HG03095 (cell line): ENCODE measurements around the gene PACS1.
"Not testable (repeated sequence)": the region's sequence is repeated elsewhere in the genome, so short reads cannot be mapped to it uniquely, and the experiment has no call there.

ENCODE experiments used
- ATAC-seq: cut with Tn5 transposase; IDR thresholded peaks from one replicate; pipeline ENCODE4 v1.9.1; 2021; ENCODE audit warnings: moderate library complexity; ENCODE audit not compliant: unreplicated experiment

The PACS1 gene

DNA sequence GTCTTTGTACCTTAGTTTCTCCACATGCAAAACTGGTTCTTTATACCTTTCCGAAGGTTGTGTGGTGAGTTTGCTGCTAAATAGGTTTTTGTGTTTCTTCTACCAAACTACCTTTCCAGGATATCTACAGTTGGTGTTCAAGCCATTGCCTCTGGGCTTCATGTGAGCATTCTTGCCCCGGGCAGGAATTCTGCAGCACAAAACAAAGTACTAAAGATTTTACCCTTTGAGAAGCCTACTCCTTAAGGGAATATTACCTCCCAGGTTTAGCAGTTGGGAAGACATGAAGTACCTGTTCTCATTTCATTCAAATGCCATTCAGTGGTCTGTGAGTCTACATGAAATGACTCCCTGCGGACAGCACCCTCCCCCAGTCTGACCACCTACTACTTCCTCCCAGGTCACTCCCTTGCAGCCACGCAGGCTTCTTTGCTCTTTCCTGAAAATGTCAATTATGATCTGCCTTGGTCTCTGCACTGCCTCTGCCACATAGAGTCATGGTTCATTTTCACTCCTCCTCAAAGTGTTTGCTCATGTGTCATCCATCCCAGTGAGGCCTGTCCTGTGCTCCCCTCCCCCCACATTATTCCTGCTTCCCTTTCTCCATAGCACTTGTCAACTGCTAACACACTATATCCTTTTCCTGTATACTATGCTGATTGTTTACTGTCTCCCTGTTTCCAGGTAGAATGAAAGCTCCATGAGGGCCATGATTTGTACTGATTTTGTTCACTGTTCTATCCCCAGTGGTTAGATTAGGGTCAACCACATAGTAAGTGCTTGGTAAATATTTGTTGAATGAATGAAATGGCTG, 36.9 kb downstream of the PACS1 start:
- ATAC-seq: no peak

DNA sequence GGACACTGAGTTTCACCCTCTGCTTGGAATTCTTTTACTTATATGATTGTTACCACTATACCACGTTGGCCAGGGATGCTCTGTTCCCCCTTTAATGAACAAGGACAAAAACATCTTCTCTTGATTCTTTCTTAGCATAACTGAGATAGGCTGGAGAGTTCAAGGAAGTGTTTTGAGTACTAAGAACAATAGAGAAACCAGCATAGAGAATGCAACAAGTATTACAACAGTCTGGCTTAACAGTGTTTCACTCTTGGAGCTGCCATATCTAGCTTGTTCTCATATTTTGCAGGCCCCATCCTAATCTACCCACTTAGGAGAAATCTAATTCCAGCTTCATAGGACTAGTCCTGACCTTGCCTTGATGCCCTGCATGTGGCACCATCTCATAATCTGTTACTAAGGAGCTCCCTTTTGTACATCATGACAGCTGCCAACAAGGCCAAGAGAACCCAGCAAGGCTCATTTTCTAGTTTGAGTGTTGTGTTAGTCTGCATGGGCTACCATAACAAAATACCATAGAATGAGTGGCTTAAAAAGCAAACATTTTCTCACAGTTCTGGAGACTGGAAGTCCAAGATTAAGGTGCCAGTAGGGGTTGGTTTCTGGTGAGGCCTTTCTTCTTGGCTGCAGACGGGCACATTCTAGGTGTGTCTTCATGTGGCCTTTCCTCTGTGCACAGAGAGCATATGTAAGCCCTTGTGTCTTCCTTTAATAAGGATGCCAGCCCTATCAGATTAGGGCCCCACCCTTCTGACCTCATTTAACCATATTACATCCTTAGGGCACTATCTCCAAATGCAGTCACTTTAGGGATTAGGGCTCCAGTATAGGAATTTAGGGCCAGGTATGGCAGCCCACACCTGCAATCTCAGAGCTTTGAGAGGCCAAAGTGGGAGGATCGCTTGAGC, 37.8 kb downstream of the PACS1 start:
- ATAC-seq: no peak

DNA sequence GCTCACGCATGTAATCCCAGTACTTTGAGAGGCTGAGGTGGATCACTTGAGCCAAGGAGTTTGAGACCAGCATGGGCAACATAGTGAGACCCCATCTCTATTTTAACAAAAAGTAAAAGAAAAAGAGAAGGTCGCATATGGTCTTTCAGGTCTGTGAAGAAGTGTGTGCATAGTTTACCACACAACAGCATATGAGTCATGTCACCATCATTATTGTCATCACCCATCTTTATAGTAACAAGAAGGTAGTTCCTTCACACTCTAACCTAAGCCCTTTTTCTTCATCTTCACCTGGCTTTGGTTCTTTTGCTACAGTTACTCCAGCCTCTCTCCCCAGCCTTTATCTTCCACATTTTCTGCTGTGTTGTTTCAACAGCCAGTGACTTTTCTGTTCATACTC, 39.2 kb downstream of the PACS1 start:
- no peak for ATAC-seq

DNA sequence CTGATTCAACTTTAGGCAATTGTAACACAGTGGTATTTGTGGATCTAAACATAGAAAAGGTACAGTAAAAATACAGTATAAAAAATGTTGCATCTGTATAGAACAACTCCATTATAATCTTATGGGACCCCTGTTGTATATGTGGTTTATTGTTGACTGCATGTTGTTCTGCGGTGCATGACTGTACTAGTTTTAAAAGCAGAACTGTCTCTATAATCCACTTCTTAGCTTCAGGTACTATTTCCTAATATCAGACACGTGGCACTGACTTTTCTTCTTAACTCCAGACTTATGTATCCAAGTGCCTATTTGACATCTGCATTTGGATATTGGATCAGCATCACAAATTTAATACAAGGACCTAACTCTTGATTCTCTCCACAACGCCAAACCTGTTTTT, 41.1 kb downstream of the PACS1 start:
- no peak for ATAC-seq

DNA sequence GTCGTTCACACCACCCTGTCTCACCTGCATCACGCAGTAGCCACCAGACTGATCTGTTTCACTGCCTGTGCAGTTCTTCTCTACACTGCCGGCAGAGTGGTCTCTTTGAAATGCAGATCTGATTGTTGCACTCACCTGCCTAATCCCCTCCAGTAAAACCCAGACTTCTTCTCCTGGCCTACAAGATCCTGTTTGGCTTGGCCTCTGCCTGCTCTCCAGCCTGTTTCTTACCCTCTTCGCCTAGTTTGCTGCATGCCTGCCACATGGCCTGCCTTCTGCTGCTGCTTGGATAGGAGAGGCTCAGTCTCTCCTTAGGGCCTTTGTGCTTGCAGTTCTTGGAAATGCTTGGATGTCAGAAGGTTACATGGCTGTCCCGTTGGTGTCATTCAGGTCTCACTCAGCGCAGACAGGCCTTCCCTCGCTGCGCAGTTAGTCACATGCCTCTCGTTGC, 42.0 kb downstream of the PACS1 start:
- ATAC-seq: no peak

DNA sequence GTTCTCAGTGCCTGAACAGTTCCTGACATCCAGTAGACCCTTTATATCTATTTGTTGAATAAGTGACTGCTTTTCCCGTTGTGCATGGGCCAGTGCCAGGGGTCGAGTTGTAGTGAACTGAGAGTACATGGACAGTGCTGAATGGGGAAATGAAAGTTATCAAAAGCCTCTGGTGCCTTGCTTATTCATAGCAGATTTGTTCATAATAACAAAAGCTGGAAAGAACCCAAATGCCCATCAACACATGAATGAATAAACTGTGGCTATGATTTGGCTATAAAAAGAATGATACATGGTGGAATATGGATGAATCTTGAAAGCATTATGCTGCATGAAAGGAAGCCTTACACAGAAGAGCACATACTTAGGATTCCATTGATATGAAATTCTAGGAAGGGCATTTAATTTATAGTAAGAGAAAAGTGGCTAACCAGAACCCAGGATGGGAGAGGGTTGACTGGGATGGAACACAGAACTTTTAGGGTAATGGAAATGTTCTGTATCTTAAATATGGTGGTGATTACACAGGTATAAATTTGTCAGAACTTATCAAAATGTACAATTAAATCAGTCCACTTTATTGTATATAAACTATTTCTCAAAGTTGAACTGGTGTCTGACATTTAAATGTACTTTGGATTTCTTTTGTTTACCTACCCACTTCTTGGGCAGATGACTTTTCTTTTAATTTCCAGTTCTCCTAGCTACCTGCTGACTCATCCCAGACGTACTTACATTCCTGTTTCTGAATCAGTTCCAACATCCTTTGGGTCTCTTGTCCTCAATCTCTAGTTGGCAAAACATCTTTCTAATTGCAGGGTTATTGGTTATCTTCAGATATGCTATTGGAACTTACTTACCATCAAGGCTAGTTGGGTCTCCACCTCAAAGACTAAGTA, 42.8 kb downstream of the PACS1 start:
- ATAC-seq: no peak

DNA sequence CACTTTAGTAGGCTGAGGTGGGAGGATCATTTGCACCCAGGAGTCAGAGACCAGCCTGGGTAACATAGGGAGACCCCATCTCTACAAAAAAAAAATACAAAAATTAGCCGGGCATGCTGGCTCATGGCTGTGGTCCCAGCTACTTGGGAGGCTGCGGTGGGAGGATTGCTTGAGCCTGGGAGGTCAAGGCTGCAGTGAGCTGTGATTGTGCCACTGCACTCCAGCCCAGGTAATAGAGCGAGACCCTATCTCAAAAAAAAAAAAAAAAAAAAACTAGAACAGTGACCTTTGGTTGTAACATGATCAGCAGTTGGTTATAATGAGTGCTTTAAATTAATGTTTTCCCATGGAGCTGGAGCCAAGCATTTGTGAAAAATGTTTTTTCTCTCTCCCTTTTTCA, 44.9 kb downstream of the PACS1 start:
- ATAC-seq: not testable (repeated sequence)

DNA sequence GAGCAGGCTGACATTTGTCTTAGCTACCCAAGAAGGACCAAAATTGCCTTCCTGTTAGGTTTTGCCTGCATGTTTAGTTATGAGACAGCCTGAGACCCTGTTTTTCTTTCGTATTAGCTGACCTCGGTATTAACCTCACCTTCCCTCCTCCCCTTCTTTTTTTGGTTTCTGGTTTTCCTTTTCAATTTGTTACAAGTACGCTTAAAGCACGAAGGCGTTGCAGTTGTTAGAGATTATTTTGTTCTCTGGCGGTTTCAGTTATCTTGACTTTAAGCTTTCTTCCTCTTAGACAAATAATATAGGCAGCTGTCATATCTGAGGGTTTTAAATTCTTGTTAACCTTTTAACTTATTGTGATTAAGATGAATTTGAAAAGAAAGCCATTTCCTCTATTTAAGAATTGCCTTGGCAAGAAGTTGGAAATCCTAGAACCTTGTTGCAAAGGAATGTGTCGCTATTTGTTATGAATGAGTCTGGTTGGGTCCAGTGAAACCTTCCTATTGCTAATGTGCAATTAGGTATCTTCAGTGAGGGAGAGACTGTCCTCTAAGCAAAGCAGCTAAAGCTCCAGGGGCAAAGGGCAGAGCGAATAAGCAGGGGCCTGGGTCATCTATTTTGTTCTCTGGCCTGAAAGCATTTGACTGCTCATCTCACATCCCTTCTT, 45.7 kb downstream of the PACS1 start:
- peak; percentile 53 for ATAC-seq

DNA sequence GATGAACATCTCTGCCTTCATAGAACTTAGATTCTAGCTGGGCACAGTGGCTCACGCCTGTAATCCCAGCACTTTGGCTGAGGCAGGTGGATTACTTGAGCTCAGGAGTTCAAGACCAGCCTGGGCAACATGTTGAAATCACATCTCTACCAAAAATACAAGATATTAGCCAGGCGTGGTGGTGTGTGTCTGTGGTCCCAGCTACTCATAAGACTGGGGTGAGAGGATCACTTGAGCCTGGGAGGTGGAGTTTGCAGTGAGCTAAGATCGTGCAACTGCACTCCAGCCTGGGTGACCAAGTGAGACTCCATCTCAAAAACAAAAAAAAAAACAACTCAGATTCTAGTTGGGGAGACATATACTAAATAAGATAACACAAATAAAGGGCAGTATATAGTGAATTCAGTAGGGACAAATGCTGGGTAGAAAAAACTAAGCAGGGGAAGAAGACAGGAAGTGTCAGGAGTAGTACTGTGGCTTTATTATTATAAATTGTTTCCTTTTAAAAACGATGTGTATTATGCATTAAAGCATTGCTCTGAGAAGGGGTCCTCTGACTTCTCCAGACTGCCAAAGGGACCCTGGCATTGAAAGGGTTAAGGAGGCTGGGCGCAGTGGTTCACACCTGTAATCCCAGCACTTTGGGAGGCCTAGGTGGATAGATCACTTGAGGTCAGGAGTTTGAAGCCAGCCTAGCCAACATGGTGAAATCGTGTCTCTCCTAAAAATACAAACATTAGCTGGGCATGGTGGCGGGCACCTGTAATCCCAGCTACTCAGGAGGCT, 46.7 kb downstream of the PACS1 start:
- no peak for ATAC-seq

DNA sequence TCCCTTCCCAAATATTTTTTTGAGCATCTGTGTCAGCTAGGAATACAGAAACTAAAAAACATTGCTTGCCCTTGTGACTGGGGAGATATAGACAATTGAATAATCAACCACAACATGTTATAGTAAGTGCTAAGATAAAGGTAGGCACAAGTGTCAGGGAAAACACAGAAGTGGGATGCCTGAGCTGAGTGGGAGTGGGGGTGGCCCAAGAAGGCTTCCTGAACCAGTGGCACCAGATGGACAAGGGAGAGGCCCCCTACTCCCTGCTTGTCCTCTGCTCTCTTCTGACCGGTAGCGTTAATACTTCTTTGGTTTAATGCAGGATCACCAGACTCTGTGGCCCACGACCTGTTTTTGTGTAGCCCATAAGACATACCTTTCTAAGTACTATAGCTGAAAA, 48.8 kb downstream of the PACS1 start:
- no peak for ATAC-seq

DNA sequence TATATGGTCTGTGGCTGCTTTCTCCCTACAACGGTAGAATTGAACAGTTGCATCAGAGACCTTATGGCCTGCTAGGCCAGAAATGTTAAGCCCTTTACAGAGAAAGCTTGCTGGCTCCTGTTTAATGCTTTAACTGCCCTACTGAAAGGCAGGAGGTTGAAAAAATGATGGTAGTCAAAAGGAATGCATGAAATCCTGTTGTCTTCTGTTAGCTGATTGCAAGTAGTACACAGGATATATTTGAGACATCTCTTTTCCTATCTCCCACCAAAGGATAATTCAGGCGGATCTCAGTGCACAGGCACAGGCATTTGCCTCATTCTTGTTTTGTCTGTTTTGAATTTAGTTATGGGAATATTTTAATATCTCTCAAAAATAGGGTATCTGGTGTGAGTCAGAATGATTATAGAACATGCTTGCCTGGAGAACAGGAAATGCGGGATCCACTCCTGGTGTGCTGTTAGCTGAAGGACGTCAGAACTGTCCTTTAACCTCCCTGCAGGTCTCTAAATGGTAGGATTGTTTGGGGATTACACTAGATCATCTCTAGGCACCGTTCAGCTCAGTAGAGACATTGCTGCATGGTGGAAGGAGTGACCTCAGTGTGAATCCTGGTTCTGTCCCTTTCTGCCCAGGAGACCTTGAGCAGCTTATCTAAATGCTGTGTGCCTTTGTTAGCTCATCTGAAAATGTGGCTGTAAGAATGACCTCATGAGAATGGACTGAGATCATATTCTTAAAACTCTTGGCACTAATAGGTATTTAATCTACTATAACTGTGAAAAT, 49.5 kb downstream of the PACS1 start:
- ATAC-seq: no peak

DNA sequence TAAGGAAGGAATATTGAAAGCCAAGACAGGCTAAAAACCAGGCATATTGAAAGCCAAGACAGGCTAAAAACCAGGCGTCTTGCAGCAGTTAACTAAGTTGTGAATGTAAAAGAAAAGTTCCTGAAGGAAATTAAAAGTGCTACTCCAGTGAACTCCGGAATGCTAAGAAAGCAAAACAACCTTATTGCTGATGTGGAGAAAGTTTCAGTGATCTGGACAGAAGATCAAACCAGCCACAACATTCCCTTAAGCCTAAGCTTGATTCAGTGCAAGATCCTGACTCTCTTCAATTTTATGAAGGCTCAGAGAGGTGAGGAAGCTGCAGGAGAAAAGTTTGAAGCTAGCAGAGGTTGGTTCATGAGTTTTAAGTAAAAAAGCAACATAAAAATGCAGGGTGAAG, 51.4 kb downstream of the PACS1 start:
- no peak for ATAC-seq

DNA sequence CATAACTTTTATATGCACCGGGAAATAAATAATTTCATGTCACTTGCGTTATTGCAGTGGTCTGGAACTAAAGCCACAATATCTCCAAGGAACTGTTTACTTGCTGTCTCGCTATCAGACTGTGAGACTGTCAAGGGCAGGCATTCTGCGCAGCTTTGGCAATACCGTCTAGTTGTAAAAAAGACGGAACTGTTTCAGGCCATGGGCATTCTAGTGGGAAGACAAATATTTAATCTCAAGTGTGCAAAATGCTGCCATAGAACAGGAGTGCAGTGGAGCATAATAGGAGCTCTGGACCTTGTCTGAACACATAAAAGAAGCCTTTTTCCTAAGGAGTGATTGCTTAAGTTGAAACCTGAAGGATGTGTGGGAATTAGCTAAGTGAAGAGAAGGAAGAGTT, 53.8 kb downstream of the PACS1 start:
- ATAC-seq: no peak

DNA sequence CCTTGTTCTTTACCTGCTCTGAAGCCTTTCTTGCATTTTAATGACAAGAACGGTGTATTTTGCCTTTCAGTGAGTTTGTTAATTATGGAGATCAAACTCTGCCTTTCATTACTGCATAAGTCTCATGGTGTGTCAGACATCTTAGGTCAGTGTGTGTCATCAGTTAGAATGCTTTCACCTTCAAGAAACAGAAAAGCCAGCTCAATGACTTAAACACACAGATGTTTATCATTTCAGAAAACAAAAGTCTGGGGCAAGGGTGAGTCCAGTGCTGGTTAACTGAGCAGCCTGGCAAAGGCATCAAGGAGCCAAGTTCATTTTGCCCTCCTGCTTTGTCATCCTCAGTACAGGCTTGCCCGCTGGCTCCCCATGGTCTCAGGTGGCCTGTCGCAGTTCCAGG, 54.5 kb downstream of the PACS1 start:
- ATAC-seq: no peak

DNA sequence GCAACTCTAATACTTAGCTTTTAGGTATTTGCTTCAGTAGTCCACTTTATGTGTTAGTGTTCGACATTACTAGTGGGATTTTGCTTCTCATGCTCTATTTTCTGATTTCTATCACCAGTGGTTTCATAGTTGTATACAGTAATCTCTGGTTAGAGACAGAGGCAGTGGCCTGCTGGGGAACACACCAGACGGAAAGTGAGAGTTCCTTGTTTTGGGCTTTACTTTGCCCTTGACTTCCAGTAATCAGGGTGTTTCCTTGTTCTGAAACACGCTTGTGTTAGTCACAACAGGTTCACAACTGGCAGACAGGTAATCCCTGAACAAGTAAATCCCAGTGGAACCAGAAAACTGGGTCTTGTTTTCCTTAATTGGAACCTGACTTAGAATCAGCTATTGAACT, 56.0 kb downstream of the PACS1 start:
- no peak for ATAC-seq

DNA sequence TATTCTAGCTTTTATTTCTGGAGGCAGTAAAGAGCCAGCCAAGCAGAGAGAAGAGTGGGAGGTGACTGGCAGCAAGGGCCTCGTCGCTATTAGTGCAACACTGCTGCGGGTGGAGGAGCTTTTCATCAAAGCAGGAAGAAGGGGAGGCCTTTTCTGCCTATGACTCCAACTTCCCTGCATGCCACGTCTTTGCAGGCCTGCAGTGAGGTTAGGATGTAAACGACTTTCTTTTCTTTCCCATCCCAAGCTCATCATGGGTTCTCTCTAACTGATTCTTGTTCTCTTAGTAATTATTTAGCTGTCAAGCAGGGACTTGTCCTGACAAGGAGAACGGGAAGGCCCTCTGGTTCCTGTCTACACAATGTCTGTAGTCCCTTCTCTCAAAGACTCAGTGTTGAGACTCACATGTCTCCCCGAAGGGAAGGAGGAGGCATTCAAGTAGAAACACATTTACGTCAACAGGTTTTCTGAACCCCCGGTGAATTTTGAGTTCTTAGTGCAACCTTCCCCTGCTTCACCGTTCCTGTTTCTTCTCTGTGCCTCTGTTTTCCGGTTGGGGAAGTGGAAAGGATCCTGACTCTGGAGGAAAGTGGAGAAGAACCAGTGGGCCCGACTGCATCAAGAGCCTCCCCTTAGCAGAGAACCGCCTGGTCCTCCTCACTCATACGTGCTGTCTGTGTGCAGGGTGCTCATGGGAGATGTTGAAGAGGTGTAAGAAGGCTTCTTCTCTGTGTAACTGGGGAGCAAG, 56.9 kb downstream of the PACS1 start:
- ATAC-seq: peak; percentile 52

DNA sequence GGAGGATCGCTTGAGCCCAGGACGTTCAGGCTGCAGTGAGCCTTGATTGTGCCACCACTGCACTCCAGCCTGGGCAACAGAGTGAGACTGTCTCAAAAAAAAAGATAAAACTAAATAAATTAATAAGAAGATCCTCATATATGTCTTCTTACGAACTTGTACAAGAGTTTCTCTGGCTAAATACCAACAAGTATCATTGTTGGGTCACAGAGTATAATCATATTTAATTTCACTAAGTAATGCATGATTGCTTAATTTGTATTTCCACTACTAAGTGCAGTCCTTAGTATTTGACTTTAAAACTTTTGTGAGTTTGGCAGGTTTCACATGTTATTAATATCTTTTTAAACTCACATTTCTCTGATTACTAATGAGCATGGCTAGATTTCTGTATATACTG, 60.9 kb downstream of the PACS1 start:
- ATAC-seq: no peak

DNA sequence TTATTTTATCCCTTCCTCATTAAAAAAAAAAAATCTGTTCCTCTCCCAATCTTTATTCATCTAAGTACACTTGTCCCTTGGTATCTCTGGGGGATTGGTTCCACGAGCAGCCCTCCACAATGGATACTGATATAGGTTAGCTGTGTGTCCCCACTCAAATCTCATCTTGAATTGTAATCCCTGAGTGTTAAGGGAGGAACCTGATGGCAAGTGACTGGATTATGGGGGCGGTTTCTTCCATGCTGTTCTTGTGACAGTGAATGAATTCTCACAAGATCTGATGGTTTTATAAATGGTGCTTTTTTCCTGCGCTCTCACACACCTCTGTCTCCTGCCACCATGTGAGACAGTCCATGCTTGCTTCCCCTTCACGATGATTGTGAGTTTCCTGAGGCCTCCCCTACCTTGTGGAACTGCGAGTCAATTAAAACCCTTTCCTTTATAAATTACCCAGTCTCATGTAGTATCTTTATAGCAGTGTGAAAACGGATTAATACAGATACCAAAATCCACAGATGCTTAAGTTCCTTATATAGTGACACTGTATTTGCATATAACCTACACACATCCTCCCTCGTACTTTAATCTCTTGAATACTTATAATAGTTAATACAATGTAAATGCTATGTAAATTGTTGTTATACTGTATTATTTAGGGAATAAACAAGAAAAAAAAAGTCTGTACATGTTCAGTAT, 62.0 kb downstream of the PACS1 start:
- no peak for ATAC-seq
